Sigmoid colon (tissue), 7 donors: ENCODE results near the gene ZBTB7C. TPM values are rescaled to one million over a fixed set of nuclear protein-coding genes. Genes with fewer than 3 reads are reported as not detected.

Source experiments
- DNase-seq: peaks from one replicate; pipeline ENCODE4 v3.0.0-alpha.2; 2019
- H3K27ac ChIP-seq, 4 donors: fragments of 200-600 bp; sonication (generic); one replicate each; pipeline ENCODE4 v1.5.1; 2016 to 2019; ENCODE audit warnings: mild to moderate bottlenecking in 1 of 4
- H3K27me3 ChIP-seq, 3 donors: fragments of 200-600 bp; sonication (generic); one replicate each; pipeline ENCODE4 v1.5.1; 2019; ENCODE audit warnings: mild to moderate bottlenecking in 1 of 3
- H3K36me3 ChIP-seq, 4 donors: fragments of 200-600 bp; sonication (generic); one replicate each; pipeline ENCODE4 v1.5.1; 2016 to 2019
- H3K4me1 ChIP-seq, 4 donors: fragments of 200-600 bp; sonication (generic); one replicate each; pipeline ENCODE4 v1.5.1; 2017 to 2019
- H3K4me3 ChIP-seq, 4 donors: fragments of 200-600 bp; sonication (generic); one replicate each; pipeline ENCODE4 v1.5.1; 2017 to 2019; ENCODE audit warnings: mild to moderate bottlenecking in 2 of 4, moderate library complexity in 1 of 4
- H3K9me3 ChIP-seq, 4 donors: fragments of 200-600 bp in 3 of 4; sonication (generic) in 3 of 4; one replicate each; pipeline versions ENCODE4 v1.5.1 to v1.6.1; 2013 to 2019
- EP300 ChIP-seq, 4 donors: sonication (generic); formaldehyde crosslinking; IDR thresholded peaks; one replicate each; pipeline ENCODE4 v1.6.1; 2017; ENCODE audit warnings: antibody characterized with exemption in 4 of 4
- POLR2A ChIP-seq, 2 donors: fragments of 450-650 bp; IDR thresholded peaks; one replicate each; pipeline ENCODE4 v1.6.1; 2016; ENCODE audit warnings: antibody characterized with exemption in 2 of 2, mild to moderate bottlenecking in 2 of 2, moderate library complexity in 2 of 2
- POLR2AphosphoS5 ChIP-seq, 4 donors: sonication (generic); formaldehyde crosslinking; IDR thresholded peaks; one replicate each; pipeline ENCODE4 v1.6.1; 2017; ENCODE audit warnings: antibody characterized with exemption in 4 of 4
- WGBS, 2 donors: extraction: QIAGEN DNeasy Blood & Tissue Kit; methylation state at CpG; one replicate each; pipeline ENCODE4 v1.1.7; 2013; 5-methylcytosine and 5-hydroxymethylcytosine counted together
- intact Hi-C: fragments of 100-400 bp; cut with DNase I; formaldehyde crosslinking; loops from one replicate; pipeline ENCODE4 v1.15.1; 2023
- polyA plus RNA-seq, 3 donors: library from polyadenylated mRNA; stranded (reverse); fragments of 200-250 nt; gene quantifications; one replicate each; pipeline ENCODE4 v1.2.3, GENCODE V29; 2013
- total RNA-seq, 4 donors: library from RNA; depleted of rRNA; stranded (reverse); fragments of >200 nt; gene quantifications; one replicate each; pipeline ENCODE4 v1.1.0, GENCODE V29; 2016
- TF ChIP-seq, protein P1 (sequence below), 4 experiments: fragments of 450-650 bp in 3 of 4; fragments of 200-600 bp in 1 of 4; IDR thresholded peaks; one replicate each; pipeline ENCODE4 v1.5.1; 2016 to 2019; ENCODE audit warnings: antibody characterized with exemption in 4 of 4, mild to moderate bottlenecking in 3 of 4, moderate library complexity in 2 of 4
- donor health status: healthy with polysubstance abuse.
- donor health status: Bipolar disorder and iron deficiency.
- donor health status: healthy.

The ZBTB7C gene
- total and polyA plus RNA-seq, 7 donors = 0.41 to 18.6 (median 1.7) TPM

DNA sequence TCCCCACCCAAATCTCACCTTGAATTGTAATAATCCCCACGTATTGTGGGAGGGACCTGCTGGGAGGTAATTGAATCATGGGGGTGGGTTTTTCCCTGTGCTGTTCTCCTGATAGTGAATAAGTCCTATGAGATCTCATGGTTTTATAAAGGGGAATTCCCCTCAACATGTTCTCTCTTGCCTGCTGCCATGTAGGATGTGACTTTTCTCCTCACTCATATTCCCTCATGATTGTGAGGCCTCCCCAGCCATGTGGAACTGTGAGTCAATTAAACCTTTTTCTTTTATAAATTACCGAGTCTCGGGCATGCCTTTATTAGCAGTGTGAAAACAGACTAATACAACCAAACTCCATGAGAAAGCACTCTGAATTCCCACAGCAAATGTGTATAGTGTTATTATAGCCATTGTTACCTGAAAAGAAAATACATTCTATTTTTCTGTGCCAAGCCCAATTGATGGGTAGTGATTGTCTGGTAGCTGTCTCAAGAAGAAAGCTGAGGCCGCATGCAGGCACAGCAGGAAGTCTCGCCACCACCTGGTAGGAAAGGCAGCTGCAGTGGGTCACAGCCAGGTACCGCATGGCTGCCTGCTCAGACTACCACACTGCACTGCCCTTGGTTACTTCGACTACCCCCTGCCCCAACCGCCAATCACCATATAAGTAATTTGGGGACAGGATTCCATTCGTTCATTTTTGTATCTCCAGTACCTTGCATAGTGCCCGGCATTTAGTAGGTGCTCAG is 10.3 kb upstream of the ZBTB7C start:
- intact Hi-C loops = loop anchor here (10.0 kb wide), 1 partner anchor 415 kb away; no protein-coding TSS in a partner anchor
- Histone ChIP-seq H3K4me1 (no peaks in the 10 kb centered on the region), H3K9me3 (no peaks in the 10 kb centered on the region), H3K27ac (no peak overlapping the region), H3K36me3 (no peaks in the 10 kb centered on the region), H3K4me3 (no peak overlapping the region), H3K27me3 (peaks cover 0 to 35% (median 0%) of the 10 kb centered on the region in 3 donors)
- DNase-seq = no peak
- TF ChIP-seq POLR2A (IDR thresholded peaks at IDR 0.05) (no peak), EP300 (IDR thresholded peaks at IDR 0.05) (no peak), POLR2AphosphoS5 (IDR thresholded peaks at IDR 0.05) (no peak)
- TF ChIP-seq, protein P1, sequence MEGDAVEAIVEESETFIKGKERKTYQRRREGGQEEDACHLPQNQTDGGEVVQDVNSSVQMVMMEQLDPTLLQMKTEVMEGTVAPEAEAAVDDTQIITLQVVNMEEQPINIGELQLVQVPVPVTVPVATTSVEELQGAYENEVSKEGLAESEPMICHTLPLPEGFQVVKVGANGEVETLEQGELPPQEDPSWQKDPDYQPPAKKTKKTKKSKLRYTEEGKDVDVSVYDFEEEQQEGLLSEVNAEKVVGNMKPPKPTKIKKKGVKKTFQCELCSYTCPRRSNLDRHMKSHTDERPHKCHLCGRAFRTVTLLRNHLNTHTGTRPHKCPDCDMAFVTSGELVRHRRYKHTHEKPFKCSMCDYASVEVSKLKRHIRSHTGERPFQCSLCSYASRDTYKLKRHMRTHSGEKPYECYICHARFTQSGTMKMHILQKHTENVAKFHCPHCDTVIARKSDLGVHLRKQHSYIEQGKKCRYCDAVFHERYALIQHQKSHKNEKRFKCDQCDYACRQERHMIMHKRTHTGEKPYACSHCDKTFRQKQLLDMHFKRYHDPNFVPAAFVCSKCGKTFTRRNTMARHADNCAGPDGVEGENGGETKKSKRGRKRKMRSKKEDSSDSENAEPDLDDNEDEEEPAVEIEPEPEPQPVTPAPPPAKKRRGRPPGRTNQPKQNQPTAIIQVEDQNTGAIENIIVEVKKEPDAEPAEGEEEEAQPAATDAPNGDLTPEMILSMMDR (IDR thresholded peaks at IDR 0.05) = no peak
- 87 to 89% methylated on average over 10 of the region's 10 CpGs for WGBS, 2 donors

DNA sequence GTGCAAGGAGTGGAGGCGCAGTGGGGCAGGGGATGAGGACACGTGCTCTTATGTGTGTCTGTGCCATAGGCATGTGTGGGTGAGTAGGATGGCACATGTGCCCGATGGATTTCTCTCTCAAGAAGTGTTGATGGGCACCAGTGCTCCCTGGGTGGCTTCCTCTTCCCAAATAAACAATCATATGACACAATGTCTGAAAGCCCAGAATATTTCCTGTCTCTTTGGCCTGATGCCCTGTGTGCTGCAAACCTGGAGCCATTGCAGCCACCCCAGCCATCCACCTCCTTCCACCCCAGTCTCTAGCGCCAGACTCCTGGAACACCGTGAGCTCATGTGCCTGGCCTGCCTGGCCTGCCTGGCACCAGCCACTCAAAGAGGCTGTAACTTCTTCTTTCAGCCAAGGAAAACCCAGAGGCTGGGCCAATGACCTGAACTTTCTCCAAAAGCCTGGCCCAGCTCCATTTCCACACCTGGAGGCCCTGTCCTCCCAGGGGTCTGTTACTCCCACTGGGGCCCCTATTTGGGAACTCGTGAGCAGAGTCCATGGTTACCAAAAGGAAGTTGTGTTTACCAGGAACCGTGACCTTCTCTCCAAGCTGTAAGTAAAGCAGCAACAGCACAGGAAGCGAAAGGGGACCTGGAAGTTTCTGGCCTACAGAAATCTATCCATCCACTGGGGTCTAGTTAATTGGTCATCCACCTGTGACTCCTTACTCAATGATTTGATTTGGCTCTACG is 9.5 kb upstream of the ZBTB7C start:
- no peak for TF ChIP-seq POLR2AphosphoS5 (IDR thresholded peaks at IDR 0.05)
- no peak for TF ChIP-seq POLR2A (IDR thresholded peaks at IDR 0.05)
- TF ChIP-seq, protein P1 (IDR thresholded peaks at IDR 0.05) = no peak
- TF ChIP-seq EP300 (IDR thresholded peaks at IDR 0.05) = no peak
- Histone ChIP-seq H3K27me3 (peaks cover 0 to 39% (median 0%) of the 10 kb centered on the region in 3 donors), H3K27ac (no peak overlapping the region), H3K4me3 (no peak overlapping the region), H3K4me1 (no peaks in the 10 kb centered on the region), H3K9me3 (no peaks in the 10 kb centered on the region), H3K36me3 (no peaks in the 10 kb centered on the region)
- intact Hi-C loops = loop anchor here (10.0 kb wide), 1 partner anchor 414 kb away; no protein-coding TSS in a partner anchor
- WGBS, 2 donors = 71 to 82% methylated on average over 9 of the region's 9 CpGs
- DNase-seq = no peak

DNA sequence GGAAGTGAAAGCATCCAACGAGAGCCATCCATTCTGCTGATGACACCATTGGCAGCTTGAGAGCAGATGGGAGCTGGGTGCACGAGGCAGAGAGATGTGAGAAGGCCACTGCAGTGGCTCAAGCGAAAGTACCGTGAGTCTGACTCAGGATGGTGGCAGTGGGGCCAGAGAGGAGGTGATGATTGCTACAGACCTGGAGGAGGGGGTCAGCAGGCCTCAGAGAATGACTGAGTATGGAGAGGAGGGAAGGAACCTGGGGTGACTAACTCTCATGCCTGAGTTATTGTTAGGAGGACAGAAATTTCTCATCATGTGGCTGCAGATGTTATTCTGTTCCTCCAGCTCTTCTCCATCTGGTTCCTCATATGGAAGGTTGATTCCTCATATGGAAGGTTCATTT is 8.8 kb upstream of the ZBTB7C start:
- Histone ChIP-seq H3K36me3 (no peaks in the 10 kb centered on the region), H3K27ac (no peak overlapping the region), H3K27me3 (peaks cover 0 to 40% (median 3%) of the 10 kb centered on the region in 3 donors), H3K4me3 (no peak overlapping the region), H3K4me1 (no peaks in the 10 kb centered on the region), H3K9me3 (no peaks in the 10 kb centered on the region)
- WGBS, 2 donors = 85 to 86% methylated on average over 4 of the region's 4 CpGs
- TF ChIP-seq, protein P1 (IDR thresholded peaks at IDR 0.05) = no peak
- TF ChIP-seq POLR2A (IDR thresholded peaks at IDR 0.05) = no peak
- TF ChIP-seq POLR2AphosphoS5 (IDR thresholded peaks at IDR 0.05) = no peak
- no peak for DNase-seq
- intact Hi-C loops = loop anchor here (10.0 kb wide), 1 partner anchor 413 kb away; no protein-coding TSS in a partner anchor

DNA sequence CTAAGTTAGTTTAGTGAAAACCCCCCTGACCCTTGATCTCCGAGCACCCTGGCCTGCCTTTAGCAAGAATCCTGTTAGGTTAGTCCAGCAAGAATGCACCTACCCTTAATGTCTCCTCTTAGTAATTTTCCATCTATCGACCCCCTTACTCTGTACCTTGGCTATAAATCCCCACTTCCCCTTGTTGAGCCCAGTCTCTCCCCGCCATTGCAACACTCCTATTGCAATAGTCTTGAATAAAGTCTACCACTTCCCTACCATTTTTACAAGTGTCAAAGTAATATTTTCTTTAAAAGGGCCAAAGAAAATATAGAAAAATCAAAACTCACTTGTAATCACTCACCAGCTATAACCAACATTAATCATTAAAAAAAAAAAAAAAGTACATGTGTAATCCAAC is 4.2 kb upstream of the ZBTB7C start:
- 84 to 90% methylated on average over 3 of the region's 3 CpGs for WGBS, 2 donors
- intact Hi-C loops = loop anchor here (10.0 kb wide), 1 partner anchor 409 kb away; no protein-coding TSS in a partner anchor
- no peak overlapping the region for H3K27ac ChIP-seq

More for the DNA sequence above, 4.2 kb upstream of the ZBTB7C start:
- Histone ChIP-seq H3K36me3 (no peaks in the 10 kb centered on the region), H3K4me3 (no peak overlapping the region), H3K9me3 (no peaks in the 10 kb centered on the region), H3K27me3 (peaks cover 0 to 57% (median 11%) of the 10 kb centered on the region in 3 donors), H3K4me1 (peaks cover 0 to 15% (median 12%) of the 10 kb centered on the region in 4 donors)
- no peak for DNase-seq
- TF ChIP-seq, protein P1 (IDR thresholded peaks at IDR 0.05) = no peak
- TF ChIP-seq EP300 (IDR thresholded peaks at IDR 0.05) (no peak), POLR2AphosphoS5 (IDR thresholded peaks at IDR 0.05) (no peak), POLR2A (IDR thresholded peaks at IDR 0.05) (no peak)
